Measurements from ENCODE around the gene SAE1.

SAE1 gene

DNA sequence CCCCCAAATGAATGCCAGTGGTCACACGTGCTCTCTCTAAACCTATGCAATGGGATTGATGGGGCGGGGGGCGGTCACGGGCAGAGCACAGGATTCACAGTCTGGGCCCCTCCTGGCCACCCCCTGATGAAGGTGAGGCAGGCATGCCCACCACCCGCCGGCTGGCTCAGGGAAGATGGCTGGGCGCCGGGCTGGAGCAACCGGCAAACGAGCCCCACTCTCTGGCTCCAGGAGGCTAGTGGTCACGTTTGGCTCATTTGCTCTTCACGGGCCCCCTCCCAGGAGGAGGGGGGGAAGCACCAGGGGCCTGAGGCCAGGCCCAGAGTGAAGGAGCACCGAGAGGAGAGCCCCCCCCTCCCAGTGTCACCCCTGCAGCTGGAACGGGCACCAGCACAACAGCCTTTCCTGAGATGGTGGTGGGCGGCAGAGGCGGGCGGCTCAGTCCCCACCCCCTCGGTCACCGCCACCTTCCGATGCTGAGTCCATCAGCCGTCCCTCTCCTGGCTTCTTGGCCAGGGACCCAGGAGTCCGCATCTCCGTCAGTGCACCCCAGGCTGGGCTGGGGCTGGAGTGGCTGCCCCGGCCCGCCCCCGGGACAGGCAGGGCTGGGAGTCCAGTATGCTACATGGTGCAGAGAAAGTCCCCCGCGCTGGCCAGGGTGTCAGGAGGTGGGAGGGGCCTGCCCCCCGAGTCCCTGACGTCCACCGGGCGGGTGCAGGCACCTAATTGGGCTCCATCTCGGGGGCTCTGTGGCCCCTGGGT is 90.6 kb downstream of the SAE1 start:
- DNase-seq (ENCODE audit: low spot score) = no peak

DNA sequence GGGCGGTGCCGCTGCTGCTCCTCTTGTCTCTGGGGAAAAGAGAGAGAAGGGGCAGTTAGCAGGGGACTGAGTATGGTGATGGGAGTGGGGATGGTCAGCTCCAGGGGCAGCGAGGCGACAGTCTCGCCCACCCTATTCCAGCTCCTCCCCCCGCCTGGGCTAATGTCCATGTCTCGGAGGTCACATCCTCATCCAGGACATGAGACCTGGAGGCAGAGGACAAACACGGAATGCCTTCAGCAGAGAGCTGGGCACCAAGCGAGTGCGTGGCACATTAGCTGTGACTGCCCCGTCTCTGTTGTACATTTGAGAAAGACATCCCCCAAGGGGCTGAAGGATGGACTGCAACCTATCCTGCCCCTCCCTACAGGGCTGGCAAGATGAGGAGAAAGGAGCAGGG is 91.3 kb downstream of the SAE1 start:
- no peak for DNase-seq (ENCODE audit: low spot score)

GRCh38 chr19:47225746-47226425 is 95.3 kb downstream of the SAE1 start:
- peak; percentile 88 for DNase-seq (ENCODE audit: low spot score)

GRCh38 chr19:47226426-47227351 is 96.1 kb downstream of the SAE1 start:
- peak; percentile 56 for DNase-seq (ENCODE audit: low spot score)

- no peak for DNase-seq (ENCODE audit: low spot score)
Measured at GRCh38 chr19:47227352-47228167, 96.9 kb downstream of the SAE1 start.

DNA sequence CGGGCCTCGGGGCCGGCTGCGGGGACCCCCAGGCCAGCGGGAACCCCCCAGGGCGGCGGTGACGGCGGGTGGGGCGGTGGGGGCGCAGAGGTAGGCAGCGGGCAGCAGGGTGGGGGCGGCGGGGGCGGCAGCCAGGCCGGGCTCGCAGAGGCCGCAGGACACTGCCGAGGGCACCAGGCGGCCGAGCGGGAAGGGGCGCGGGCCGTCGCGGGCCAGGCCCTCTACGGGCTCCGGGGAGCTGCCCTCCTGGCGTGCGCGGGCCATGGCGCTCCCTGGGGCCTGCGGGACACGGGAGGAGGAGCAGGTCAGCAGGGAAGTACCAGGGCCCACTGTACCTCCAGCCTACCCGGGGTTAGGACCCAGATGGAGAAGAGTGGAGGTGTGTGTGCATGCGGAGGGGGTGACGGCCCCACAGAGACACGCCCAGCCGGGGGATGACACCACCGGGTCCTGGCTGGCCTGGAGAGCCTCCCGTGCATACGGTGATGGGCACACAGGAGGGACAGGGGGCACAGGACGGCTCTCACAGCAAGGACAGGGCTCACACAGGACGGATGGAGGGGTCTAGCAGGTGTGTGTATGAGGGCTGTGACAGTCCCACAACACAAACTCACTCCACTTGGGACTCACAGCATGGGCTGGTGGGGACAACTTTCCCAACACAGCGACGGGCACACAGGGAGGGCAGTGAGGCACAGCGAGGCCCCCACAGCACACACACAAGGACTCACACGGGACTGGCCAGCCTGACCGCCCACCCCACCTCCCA is 97.7 kb downstream of the SAE1 start:
- no peak for DNase-seq (ENCODE audit: low spot score)

GRCh38 chr19:47228937-47229675 is 98.5 kb downstream of the SAE1 start:
- peak; percentile 52 for DNase-seq (ENCODE audit: low spot score)

GRCh38 chr19:47229676-47230053 is 99.0 kb downstream of the SAE1 start:
- DNase-seq (ENCODE audit: low spot score) = no peak

DNA sequence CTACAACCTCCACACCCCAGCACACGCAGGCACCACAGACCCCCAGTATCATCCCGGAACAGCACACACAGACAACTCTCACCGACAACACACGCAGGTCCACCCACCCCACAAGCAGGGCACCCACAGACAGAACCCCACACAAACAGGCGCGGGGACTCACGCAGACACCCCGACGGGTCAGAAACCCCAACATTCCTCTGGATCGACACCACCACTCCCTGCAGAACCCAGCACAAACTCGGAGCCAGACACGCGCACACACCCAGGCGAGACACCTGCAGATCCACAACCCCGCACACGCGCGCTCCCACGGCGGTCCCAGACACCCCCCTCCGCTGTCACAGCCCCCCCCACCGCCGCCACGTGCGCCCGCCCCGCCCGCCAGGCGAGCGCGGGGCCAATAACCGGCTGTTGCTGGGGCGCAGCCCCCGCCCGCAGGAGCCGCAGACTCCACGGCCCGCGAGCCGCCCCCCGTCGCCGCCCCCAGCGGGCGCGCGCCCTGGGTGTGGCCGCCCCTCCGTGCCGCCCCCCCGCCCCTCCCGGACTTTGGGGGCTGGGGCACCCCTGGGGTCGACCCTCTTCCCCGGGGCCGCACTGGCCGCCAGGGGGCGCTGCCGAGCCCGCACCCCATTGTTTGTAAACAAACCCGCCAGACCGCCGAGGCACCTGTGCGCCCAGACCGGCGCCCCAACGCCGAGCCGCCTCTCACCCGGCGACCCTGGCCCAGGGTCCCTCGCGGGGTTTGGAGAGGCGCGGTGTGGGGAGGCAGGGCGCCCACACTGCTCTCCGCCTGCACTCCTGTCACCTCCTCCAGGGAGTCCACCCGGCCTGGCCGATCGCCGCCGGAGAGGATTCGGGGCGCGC is 99.7 kb downstream of the SAE1 start:
- DNase-seq (ENCODE audit: low spot score) = peak; percentile 79

DNA sequence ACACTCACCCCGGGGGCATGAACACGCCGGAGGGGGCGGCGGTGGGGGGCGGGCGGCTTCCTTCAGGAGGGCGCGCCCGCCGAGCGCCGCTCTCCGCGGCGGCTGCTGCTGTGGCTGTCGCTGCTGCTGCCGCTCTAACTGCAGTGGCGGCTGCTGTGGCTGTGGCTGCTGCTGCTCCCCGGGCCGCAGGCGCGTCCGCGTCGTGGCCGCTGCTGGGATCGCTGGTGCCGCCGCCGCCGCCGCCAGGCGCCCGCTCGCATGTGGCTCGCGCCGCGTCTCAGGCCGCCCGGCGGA is 100.2 kb downstream of the SAE1 start, which contains the start of gene BBC3:
Gene BBC3, minus strand, starts transcription at position 279 of the 294 bp plus-strand sequence. CDS start 2,768 bp downstream, outside the sequence.
- DNase-seq (ENCODE audit: low spot score) = no peak

DNA sequence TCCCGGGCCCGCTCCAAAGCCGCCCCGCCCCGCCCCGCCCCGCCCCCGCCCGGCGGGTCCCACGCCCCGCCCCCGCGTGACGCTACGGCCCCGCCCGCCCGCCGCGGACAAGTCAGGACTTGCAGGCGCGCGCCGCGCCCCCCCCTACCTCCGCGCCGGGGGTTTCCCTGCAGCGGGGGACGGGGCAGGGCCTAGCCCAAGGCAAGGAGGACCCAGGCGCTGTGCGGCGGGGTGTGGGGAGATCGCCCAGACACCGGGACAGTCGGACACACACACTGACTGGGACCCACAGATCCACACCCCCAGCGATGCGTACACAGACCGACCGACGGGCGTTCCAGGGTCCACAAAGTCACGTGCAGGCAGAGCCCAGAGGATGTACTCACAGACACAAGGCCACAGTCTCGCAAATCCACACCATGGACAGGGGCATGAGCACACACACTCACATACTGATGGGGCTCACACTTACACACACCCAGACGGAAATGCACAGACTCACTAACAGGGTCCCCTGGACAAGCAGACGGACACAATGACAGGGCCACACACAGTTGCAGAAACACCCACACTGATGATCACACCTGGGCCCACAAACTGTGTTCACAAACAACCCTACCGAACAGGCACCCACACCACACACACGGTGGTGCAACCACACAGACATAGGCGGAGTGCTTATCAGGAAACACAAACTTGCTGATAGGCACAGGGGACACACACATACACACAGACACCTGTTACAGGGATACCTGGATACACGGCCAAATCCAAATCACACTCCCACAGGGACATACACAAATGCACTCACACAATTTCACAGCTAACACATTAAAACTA is 100.8 kb downstream of the SAE1 start:
- DNase-seq (ENCODE audit: low spot score) = peak; percentile 91

DNA sequence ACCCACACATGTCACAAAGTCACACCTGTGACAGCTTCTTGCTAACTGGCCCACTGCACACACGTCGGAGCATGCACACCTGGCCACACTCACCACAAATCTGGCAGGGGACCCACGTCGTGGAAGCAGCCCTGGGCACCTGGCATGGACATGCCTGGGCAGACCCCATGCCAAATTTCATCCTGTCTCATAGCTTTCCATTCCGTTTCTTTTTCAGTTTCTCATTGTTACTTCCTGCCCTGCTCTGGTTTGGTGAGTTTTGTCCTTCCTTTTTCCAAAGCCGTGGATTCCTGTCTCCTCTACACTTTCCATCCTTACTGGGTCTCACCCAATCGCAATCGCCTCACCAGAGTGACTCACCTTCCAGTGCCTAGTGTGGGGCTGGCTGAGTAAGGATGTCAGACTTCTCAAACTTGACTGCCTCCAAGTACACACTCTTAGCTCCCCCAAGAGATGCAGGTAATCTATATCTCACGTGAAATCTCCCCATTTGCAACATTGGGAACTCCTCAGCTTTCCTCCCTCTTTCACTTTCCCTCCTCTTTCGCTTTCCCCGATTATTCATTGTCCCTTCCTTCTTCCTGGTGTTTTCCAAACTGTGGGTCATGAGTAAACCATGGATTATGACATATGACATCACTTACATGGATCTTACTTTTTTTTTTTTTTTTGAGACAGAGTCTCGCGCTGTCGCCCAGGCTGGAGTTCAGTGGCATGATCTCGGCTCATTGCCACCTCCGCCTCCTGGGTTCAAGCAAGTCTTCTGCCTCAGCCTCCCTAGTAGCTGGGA is 102.0 kb downstream of the SAE1 start:
- DNase-seq (ENCODE audit: low spot score) = no peak

DNA sequence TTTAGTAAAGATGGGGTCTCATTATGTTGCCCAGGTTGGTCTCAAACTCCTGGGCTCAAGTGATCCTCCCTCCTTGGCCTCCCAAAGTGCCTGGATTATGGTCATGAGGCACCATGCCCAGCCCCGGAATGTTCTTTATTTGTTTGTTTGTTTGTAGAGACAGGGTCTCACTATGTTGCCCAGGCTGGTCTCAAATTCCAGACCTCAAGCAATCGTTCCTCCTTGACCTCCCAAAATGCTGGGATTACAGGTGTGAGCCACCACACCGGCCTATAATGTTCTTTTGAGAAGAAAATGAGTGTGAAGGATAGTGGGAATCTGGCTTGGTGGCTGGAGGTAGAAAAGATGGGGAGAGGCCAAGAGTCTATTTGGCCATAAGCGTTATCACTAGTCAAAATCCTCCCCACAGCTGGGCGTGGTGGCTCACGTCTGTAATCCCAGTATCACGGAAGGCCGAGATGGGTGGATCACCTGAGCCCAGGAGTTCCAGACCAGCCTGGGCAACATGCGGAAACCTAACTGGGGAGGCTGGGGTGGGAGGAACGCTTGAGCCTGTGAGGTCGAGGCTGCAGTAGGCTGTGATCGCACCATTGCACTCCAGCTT is 105.5 kb downstream of the SAE1 start:
- no peak for DNase-seq (ENCODE audit: low spot score)

GRCh38 chr19:47239152-47239551 is 108.5 kb downstream of the SAE1 start:
- no peak for DNase-seq (ENCODE audit: low spot score)

- peak; percentile 73 for DNase-seq (ENCODE audit: low spot score)
Measured at GRCh38 chr19:47239610-47240296, 109.1 kb downstream of the SAE1 start.

GRCh38 chr19:47240556-47240955 is 109.9 kb downstream of the SAE1 start:
- DNase-seq (ENCODE audit: low spot score) = no peak

All from CD4-positive, alpha-beta T cell treated with Interleukin-15 for 4 hours (primary cell).